ENCODE measurements around the gene KPTN. TPM values are rescaled to one million over a fixed set of nuclear protein-coding genes. Genes with fewer than 3 reads are reported as not detected.
A peak's percentile ranks its signal among the peaks of the same experiment; 100 is the strongest.

Gene KPTN
- total RNA-seq, 1 experiment from 2014 or later, result 19.7 TPM

- Histone ChIP-seq H3K36me3 (ENCODE audit: control insufficient read depth, insufficient read depth, low read length) (no peaks in the 10 kb centered on the region), H3K9me3 (no peaks in the 10 kb centered on the region), H3K4me3 (ENCODE audit: low read depth, low read length) (no peak overlapping the region), H3K4me1 (0 out of 2 replicates have a peak, but pooled peaks cover 3% of the 10 kb centered on the region), H3K27me3 (replicated peaks; ENCODE audit: control insufficient read depth, insufficient read depth, low read length) (no peaks in the 10 kb centered on the region)
- ChIA-PET CTCF (no interaction called here), POLR2A (no interaction called here)
- BruUV-seq (replicated peaks), result no TSS peak
- H3K27ac Mint-ChIP-seq (ENCODE audit: unreplicated experiment), result no peak overlapping the region
- H3K36me3 Mint-ChIP-seq (ENCODE audit: insufficient read depth, unreplicated experiment), result no peaks in the 10 kb centered on the region
- H3K27me3 Mint-ChIP-seq (ENCODE audit: insufficient read depth, unreplicated experiment), result peaks cover 11% of the 10 kb centered on the region
- no peak for DNase-seq
- no peak for TF ChIP-seq CTCF (IDR thresholded peaks at IDR 0.05; ENCODE audit: insufficient read depth in 1 of 2, low read depth in 1 of 2, low read length in 1 of 2, severe bottlenecking in 1 of 2, unreplicated experiment in 1 of 2)
- intact Hi-C loops (cut with micrococcal nuclease; ENCODE audit: unreplicated experiment), result no loop called here
- H3K4me1 Mint-ChIP-seq (ENCODE audit: low read depth, unreplicated experiment), result peaks cover 11% of the 10 kb centered on the region
- H3K9me3 Mint-ChIP-seq (ENCODE audit: unreplicated experiment), result no peaks in the 10 kb centered on the region
- no peak overlapping the region for H3K4me3 Mint-ChIP-seq (ENCODE audit: unreplicated experiment)
Observed at GRCh38 chr19:47475465-47475864, 8.6 kb downstream of the KPTN start.

- DNase-seq, result no peak
- Mint-ChIP-seq H3K36me3 (ENCODE audit: insufficient read depth, unreplicated experiment) (no peaks in the 10 kb centered on the region), H3K27ac (ENCODE audit: unreplicated experiment) (no peak overlapping the region), H3K4me1 (ENCODE audit: low read depth, unreplicated experiment) (peaks cover 11% of the 10 kb centered on the region), H3K4me3 (ENCODE audit: unreplicated experiment) (no peak overlapping the region), H3K27me3 (ENCODE audit: insufficient read depth, unreplicated experiment) (peaks cover 16% of the 10 kb centered on the region), H3K9me3 (ENCODE audit: unreplicated experiment) (no peaks in the 10 kb centered on the region)
- TF ChIP-seq CTCF (IDR thresholded peaks at IDR 0.05; ENCODE audit: insufficient read depth in 1 of 2, low read depth in 1 of 2, low read length in 1 of 2, severe bottlenecking in 1 of 2, unreplicated experiment in 1 of 2), result no peak
- Histone ChIP-seq H3K27me3 (replicated peaks; ENCODE audit: control insufficient read depth, insufficient read depth, low read length) (no peaks in the 10 kb centered on the region), H3K4me1 (peaks cover 21% of the 10 kb centered on the region; the same call in 1 of the 2 replicates), H3K36me3 (ENCODE audit: control insufficient read depth, insufficient read depth, low read length) (no peaks in the 10 kb centered on the region), H3K9me3 (no peaks in the 10 kb centered on the region), H3K4me3 (ENCODE audit: low read depth, low read length) (no peak overlapping the region)
- ChIA-PET POLR2A (no interaction called here), CTCF (interaction anchor here (0.7 kb wide), 1 partner anchor 808 kb away, joined by 7 read pairs; no protein-coding TSS in a partner anchor)
- BruUV-seq (replicated peaks), result no TSS peak
- intact Hi-C loops (cut with micrococcal nuclease; ENCODE audit: unreplicated experiment), result no loop called here
Observed at GRCh38 chr19:47473336-47473735, 10.7 kb downstream of the KPTN start.

GRCh38 chr19:47471733-47472457 is 12.1 kb downstream of the KPTN start, which contains the start of gene SLC8A2:
SLC8A2 (minus strand) TSS chr19:47471893; CDS start chr19:47466403, 5,490 bp downstream.
- Histone ChIP-seq H3K36me3 (ENCODE audit: control insufficient read depth, insufficient read depth, low read length) (no peaks in the 10 kb centered on the region), H3K27me3 (replicated peaks; ENCODE audit: control insufficient read depth, insufficient read depth, low read length) (no peaks in the 10 kb centered on the region), H3K4me3 (ENCODE audit: low read depth, low read length) (peak within 1 kb of the TSS; percentile 12; the same call in 1 of the 2 replicates), H3K4me1 (peaks cover 21% of the 10 kb centered on the region; the same call in 1 of the 2 replicates), H3K9me3 (no peaks in the 10 kb centered on the region)
- H3K27me3 Mint-ChIP-seq (ENCODE audit: insufficient read depth, unreplicated experiment), result peaks cover 16% of the 10 kb centered on the region
- H3K4me3 Mint-ChIP-seq (ENCODE audit: unreplicated experiment), result peak within 1 kb of the TSS; percentile 58
- H3K36me3 Mint-ChIP-seq (ENCODE audit: insufficient read depth, unreplicated experiment), result no peaks in the 10 kb centered on the region
- no TSS peak for BruUV-seq (replicated peaks)
- DNase-seq, result peak; percentile 89 to 90
- TF ChIP-seq CTCF (IDR thresholded peaks at IDR 0.05; ENCODE audit: insufficient read depth in 1 of 2, low read depth in 1 of 2, low read length in 1 of 2, severe bottlenecking in 1 of 2, unreplicated experiment in 1 of 2), result no peak
- ChIA-PET CTCF (interaction anchor here (1.6 kb wide), 1 partner anchor 35 kb away, joined by 5 read pairs; no protein-coding TSS in a partner anchor), POLR2A (no interaction called here)
- intact Hi-C loops (cut with micrococcal nuclease; ENCODE audit: unreplicated experiment), result no loop called here
- H3K4me1 Mint-ChIP-seq (ENCODE audit: low read depth, unreplicated experiment), result peaks cover 11% of the 10 kb centered on the region
- no peak within 1 kb of the TSS for H3K27ac Mint-ChIP-seq (ENCODE audit: unreplicated experiment)
- H3K9me3 Mint-ChIP-seq (ENCODE audit: unreplicated experiment), result no peaks in the 10 kb centered on the region
